Measurements from ENCODE around the gene AGAP6. TPM values are rescaled to one million over a fixed set of nuclear protein-coding genes. Genes with fewer than 3 reads are reported as not detected.
"Not testable (repeated sequence)": the region's sequence is repeated elsewhere in the genome, so short reads cannot be mapped to it uniquely, and the experiment has no call there.

AGAP6 gene
- total and polyA plus RNA-seq, 2 donors: 8.1 to 8.2 TPM

DNA sequence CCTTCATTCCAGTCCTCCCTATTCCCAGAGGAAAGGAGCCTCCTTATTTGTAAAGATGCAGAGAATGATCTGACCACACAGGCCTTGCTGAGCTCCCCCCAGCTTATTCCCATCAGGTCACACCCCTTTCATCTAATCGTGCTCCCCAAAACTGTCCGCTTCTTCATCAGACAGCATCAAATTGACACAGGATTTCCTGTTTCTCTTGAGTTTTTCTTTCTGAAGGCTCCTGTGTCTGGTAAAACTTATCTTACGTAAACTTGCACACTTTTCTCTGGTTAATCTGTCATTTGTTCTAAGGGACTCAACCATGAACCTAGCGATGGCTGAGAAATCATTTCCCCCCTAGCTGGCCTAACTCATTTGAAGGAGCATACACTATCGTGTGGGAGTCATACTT, 59.4 kb downstream of the AGAP6 start:
- H3K36me3 ChIP-seq (ENCODE audit: insufficient read depth); H3K4me3 ChIP-seq (ENCODE audit: low read depth, low read length); H3K27ac ChIP-seq (ENCODE audit: low read depth); DNase-seq (ENCODE audit: extremely low spot score); H3K4me1 ChIP-seq (ENCODE audit: insufficient read depth): not testable (repeated sequence)
- 55% methylated on average over 5 of the region's 5 CpGs for WGBS

DNA sequence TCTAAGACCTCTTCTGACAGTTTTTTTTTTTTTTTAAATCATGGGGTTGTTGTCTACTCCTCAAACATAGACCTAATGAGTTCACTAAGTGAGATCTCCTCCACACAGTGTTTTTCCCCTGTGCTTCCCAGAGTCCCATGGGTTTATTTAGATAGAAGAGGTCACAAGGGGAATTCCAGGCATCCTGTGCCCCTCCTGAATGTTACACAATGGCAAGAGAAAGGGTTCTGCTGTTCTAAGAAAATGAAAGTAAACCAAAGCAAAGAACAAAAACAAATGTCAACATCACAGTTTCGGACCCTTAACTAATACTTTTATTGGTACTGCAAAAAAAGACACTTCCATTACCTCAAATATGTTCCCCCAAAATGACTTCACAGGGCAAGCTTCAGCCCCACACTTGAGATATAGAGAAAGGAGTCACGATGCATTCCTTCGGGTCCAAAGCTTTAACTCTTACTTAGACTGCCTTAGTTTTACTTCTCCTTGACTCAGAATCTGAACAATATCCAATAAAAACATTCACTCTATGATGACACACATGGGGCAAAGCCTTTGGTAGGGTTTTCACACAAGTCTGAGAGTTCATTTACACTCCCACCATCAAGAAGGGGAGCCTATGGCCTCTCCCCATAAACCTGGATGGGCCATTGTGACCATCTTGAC, 63.9 kb downstream of the AGAP6 start:
- H3K4me3 ChIP-seq (ENCODE audit: low read depth, low read length); H3K36me3 ChIP-seq (ENCODE audit: insufficient read depth); H3K4me1 ChIP-seq (ENCODE audit: insufficient read depth); H3K27ac ChIP-seq (ENCODE audit: low read depth); DNase-seq (ENCODE audit: extremely low spot score): not testable (repeated sequence)
- WGBS: 71% methylated on average over 3 of the region's 3 CpGs

GRCh38 chr10:50052778-50053376, 64.7 kb downstream of the AGAP6 start:
- not testable (repeated sequence) for H3K36me3 ChIP-seq (ENCODE audit: insufficient read depth); H3K4me3 ChIP-seq (ENCODE audit: low read depth, low read length); DNase-seq (ENCODE audit: extremely low spot score); H3K4me1 ChIP-seq (ENCODE audit: insufficient read depth); H3K27ac ChIP-seq (ENCODE audit: low read depth)
- 55% methylated on average over 6 of the region's 6 CpGs for WGBS

GRCh38 chr10:50055494-50056292, 67.5 kb downstream of the AGAP6 start:
- DNase-seq (ENCODE audit: extremely low spot score); H3K4me1 ChIP-seq (ENCODE audit: insufficient read depth); H3K4me3 ChIP-seq (ENCODE audit: low read depth, low read length); H3K27ac ChIP-seq (ENCODE audit: low read depth); H3K36me3 ChIP-seq (ENCODE audit: insufficient read depth): not testable (repeated sequence)
- WGBS: 66% methylated on average over 5 of the region's 5 CpGs

GRCh38 chr10:50056654-50057053, 68.4 kb downstream of the AGAP6 start:
- not testable (repeated sequence) for DNase-seq (ENCODE audit: extremely low spot score); H3K27ac ChIP-seq (ENCODE audit: low read depth); H3K4me3 ChIP-seq (ENCODE audit: low read depth, low read length); H3K4me1 ChIP-seq (ENCODE audit: insufficient read depth); H3K36me3 ChIP-seq (ENCODE audit: insufficient read depth)
- 76% methylated on average over 8 of the region's 8 CpGs for WGBS

DNA sequence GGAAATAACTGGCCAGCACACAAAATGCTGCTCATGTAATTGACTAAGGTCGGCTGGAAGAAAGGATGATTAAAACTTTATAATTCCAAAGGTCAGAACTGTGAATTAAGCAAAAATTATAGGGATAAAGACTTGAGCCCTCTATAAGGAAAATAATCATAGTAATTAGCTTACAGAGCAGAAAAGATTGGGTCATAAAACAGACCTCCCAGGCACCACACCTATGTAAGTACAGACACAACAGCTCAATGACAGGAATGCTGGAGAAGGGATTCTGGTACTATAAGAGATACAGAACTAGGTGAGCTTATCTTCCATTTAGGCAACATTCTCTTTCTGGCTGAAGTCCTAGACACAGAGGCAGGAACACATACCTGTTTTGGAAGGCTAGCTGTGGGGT, 70.5 kb downstream of the AGAP6 start:
- 83% methylated on average over 1 of the region's 1 CpG for WGBS
- not testable (repeated sequence) for H3K27ac ChIP-seq (ENCODE audit: low read depth); H3K4me3 ChIP-seq (ENCODE audit: low read depth, low read length); H3K4me1 ChIP-seq (ENCODE audit: insufficient read depth); H3K36me3 ChIP-seq (ENCODE audit: insufficient read depth); DNase-seq (ENCODE audit: extremely low spot score)

DNA sequence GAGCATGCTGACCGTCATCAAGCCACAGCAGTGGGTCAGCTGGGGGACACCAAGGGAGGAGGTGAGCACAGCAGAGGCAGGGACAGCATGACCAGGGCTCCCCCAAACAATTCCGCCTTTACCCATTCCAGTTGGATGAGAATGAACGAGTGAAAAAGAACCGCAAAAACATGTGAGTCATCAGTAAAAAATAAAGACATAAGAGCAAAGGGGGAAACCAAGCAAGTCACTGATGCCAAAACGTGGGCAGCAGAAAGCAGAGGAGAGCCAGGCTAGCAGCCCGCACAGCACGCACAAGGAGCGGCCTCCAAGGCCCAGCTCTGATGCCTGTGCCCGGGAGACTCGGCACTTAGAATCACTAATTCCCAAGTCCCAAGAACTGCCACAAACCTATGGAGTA, 71.7 kb downstream of the AGAP6 start:
- not testable (repeated sequence) for H3K4me1 ChIP-seq (ENCODE audit: insufficient read depth); H3K4me3 ChIP-seq (ENCODE audit: low read depth, low read length); H3K36me3 ChIP-seq (ENCODE audit: insufficient read depth); H3K27ac ChIP-seq (ENCODE audit: low read depth); DNase-seq (ENCODE audit: extremely low spot score)
- WGBS: 79% methylated on average over 10 of the region's 10 CpGs

Small RNA genes lying within 50 kb of the gene (small RNA-seq; reads per million reads assigned to genes)
- not detected for gene RNA5SP317
- gene SNORA74C-2: not detected

Other genes with a start within 250 kb of the AGAP6 start
- 0.79 TPM for gene OGDHL, start 226.1 kb upstream of the AGAP6 start, total RNA-seq
- gene OGDHL, start 226.1 kb upstream of the AGAP6 start, polyA plus RNA-seq: 0.87 TPM
- 65.6 TPM for gene PARG, start 46.4 kb upstream of the AGAP6 start, total RNA-seq
- gene PARG, start 46.4 kb upstream of the AGAP6 start, polyA plus RNA-seq: 12.6 TPM
- gene TIMM23B, start 46.4 kb upstream of the AGAP6 start, total RNA-seq: 16.3 TPM
- gene TIMM23B, start 46.4 kb upstream of the AGAP6 start, polyA plus RNA-seq: 11.4 TPM
- 41.4 TPM for gene WASHC2A, start 79.5 kb downstream of the AGAP6 start, total RNA-seq
- 32.1 TPM for gene WASHC2A, start 79.5 kb downstream of the AGAP6 start, polyA plus RNA-seq